GM18526 (cell line): Measurements from ENCODE around the gene ITSN2.

Source experiments
- POLR2A ChIP-seq: IDR thresholded peaks from 3 replicates; pipeline ENCODE4 v1.6.1; 2011; ENCODE audit not compliant: insufficient read length; ENCODE audit errors: extremely low read depth

The ITSN2 gene

DNA sequence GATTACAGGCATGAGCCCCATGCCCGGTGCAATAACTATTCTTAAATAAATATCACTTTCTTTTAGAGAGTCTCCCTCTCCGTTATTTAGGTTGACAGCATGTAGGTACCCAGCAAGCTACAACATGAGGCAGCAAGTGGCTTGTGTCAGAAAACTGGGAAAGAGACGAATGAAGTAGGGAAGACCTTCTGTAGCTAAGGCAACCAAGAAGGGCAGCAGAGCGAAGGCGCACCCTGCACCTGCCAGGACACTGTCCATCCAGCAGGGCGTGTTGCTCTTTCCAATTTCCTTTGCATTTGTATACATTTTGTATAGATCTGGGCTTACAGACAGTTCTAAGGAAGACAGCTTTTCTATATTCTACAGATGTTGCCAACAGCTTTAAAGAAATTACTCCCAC, 137.4 kb downstream of the ITSN2 start:
- TF ChIP-seq POLR2A = no peak

DNA sequence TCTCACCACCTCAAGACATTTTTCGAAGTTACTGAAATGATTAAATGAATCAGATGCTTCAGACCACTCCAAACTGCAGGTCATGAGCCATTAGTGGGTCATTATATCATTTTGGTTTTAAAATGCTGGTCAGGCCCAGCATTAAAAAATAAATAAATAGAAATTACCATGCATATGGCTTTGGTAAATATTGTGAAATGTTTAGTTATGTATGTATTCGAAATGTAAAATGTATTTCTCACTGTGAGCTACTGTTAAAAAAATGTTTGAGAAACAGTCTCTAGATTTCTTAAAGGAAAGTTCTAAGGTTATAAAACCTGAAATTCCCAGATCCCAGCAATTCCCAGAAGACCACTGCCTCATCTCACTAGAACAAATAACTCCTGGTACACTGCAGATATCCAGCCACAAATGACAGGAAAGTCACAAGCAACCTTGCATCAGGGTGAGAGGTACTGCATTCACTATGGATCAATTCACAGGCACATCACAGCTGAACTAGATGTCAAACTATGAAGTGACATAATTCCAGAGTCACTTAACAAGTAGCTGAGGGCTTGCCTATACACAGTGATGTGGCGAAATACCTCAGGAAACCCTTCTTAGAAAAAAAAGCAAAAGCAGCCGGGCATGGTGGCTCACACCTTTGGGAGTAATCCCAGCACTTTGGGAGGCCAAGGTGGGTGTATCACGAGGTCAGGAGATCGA, 138.8 kb downstream of the ITSN2 start:
- no peak for TF ChIP-seq POLR2A

DNA sequence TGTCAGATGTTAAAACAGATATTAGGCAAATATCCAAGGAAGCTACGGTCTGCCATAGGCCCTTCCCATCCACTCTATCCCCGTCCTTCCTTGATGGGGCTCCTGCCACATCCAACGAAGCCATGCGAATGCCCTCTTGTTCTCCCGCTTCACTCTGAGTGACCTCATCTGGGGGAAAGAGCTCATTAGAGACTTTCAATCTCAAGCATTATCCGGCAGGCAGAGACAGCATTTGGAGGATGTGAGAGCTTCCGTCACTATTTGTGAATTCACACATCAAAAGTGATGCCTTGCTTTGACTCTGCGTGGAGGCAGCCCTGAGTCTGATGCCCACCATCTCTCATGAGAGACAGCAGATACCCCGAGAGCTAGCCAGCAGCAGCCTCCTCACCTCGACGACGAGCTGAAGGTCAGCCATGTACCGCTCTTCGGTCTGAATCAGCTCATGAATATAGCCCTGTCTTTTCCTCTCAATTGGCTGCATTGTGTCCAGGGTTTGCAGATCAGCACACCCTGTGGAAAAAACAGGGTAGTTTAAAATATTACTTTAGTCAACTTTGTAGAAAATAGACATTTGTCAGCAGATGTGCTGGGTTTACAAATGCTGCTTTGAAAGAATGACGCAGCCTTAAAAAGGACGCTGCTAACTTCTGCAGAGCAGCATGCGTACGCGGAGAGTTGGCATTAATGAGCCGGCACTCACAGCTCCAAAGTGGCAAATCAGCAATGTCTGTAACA, 139.6 kb downstream of the ITSN2 start:
- TF ChIP-seq POLR2A = no peak

DNA sequence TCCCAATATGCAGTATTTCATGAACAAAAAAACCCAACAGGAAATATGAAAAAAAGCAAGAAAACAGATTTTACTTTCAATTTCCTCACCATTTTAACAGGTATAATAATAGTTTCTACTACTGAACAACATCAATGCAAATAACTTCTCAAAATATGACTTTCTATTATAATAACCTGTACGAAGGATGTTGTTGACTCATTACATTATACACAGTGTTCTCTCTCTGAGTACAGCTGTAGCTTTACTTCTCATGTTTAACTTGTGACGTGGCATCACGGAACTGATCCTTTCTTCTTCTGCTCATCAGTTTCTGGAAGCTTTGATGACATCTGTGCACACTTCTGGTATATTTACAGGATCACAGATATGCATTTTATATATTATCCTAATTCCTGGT, 145.5 kb downstream of the ITSN2 start:
- no peak for TF ChIP-seq POLR2A

DNA sequence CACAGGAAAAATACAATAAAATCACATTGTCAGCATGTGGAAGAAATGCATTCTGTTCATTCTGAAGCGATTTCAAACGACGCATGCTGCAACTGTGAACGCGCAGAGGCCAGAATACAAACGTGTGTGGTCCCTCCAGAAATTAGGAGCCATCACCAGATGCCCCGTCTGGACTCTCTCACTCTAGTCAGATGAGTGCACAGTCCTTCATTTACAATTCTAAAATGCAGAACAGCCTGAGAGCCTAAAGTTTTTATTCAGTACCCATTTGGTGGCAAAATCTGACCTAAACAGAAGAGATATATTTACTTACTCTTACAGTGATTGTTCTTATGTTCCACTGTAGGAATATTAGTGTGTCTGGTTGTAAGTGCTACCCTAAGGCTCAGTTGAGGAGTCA, 148.9 kb downstream of the ITSN2 start:
- TF ChIP-seq POLR2A = no peak

DNA sequence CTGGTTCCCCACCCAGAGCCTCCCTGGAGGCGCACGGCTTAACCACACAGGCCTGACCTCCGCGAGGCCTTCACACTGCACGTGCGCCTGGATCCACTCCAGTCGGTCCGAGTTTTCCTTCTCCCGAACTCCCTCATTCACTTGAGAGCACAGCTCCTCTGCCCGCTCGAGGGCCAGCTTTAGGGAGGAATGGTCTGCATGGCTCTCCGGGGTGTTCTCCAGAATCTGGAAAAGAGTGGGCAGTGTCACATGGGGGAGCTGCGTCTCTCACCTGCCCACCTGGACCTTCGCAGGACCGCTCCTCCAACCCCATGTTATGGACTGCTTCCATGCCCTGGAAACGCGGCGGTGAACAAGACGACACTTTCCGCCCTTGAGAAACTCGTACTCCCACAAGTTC, 149.6 kb downstream of the ITSN2 start:
- TF ChIP-seq POLR2A = no peak

DNA sequence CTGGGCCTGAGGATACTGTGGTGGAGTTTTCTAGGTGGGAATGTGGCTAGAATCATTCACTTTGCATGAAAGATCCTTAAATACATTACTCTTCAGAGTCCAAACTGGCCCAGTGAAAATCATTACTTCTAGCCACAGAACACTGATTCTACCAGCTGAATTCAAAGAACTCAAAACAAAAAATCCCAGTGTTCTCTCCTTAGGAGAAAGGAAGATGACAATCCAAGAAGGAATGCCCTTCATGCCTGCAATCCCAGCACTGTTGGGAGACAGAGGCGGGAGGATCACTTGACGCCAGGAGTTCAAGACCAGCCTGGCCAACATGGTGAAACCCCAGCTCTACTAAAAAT, 150.3 kb downstream of the ITSN2 start:
- no peak for TF ChIP-seq POLR2A

DNA sequence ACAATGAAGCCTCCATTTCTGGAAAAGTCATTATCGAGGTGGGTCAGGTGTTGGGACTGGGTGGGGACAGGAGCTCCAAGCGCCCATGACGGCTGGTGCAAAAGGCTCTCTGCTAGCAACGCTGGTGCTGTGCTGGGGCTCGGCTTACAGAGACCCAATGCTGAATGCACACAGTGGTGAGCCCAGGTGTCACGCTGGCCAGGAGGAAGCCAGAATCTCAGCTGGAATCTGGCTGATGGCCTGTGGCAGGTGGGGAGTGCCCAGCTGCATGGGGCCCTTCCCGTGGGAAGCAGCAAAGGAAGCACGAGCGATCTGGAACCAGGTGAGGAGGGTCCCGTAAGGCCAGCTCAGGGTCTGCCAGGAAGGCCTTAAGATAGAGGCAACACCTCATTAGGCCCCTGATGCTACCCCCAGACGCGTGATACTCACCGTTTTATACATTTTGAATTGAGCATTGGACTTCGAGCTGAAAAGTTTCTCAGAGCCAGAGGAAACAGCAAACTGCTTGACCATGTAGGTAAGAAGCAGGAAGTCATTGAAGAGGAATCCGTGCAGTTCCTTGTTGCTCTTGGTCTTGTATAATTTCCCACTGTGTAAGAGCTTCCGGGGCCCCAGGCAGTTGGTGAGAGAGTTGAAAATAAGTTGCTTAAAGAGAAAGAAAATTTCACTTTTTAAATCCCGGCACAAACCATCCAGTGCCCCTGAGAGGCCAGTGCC, 150.8 kb downstream of the ITSN2 start:
- no peak for TF ChIP-seq POLR2A

DNA sequence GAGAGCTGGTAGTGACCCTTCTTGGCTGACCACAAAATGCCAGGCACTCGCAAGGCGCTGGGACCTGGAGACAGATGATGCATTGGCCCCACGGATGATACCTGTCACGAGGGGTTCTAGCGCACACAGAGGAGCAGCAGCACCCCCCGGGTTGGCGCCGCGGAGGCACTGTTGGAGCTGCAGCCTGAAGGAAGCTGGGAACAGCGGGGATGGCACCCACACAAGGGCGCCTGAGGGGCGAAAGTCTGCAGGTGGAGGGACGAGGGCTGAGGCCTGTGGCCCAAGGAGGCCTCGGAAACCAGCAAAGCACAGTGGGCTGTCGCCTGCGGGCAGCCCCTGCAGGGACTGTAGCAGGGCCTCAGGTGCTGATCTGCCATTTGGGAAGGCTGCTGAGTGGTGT, 151.8 kb downstream of the ITSN2 start:
- no peak for TF ChIP-seq POLR2A

DNA sequence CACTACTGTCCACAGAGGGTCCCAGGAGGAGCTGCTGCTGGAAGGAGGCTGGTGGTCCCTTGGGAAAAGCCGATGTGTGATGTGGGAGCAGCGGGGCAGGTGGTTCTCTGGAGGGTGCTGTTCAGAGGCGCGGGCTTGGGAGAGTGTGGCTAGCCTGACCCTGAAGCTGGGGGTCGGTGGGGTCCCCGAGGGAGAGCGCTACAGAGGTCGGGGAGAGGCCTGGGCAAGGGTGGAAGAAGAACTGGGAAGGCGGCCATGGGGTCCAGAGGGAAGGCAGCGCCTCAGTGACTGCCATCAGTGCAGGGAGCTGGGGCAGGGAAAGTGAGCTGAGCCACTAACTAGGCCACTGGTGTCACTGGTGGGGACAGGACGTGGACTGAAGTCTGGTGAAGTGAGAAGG, 153.0 kb downstream of the ITSN2 start:
- no peak for TF ChIP-seq POLR2A

DNA sequence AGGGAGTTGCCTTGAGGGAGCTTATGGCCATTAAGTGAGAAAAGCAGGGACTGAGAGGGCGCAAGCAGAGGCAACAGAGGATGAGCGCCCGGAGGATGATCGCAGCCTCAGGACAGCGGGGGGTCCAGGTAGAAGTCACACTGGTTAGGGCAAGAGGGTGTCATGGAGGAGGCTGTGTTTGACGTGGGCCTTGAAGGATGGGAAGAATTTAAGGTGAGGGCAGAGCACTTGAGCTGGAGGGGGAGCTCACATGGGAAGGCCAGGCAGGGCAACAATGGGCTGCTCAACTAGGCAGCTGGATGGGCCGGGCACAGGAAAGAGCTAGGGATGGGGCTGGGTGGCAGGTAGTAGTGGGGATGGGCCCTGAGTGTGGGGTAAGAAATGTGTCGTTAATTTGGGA, 153.6 kb downstream of the ITSN2 start:
- TF ChIP-seq POLR2A = no peak

DNA sequence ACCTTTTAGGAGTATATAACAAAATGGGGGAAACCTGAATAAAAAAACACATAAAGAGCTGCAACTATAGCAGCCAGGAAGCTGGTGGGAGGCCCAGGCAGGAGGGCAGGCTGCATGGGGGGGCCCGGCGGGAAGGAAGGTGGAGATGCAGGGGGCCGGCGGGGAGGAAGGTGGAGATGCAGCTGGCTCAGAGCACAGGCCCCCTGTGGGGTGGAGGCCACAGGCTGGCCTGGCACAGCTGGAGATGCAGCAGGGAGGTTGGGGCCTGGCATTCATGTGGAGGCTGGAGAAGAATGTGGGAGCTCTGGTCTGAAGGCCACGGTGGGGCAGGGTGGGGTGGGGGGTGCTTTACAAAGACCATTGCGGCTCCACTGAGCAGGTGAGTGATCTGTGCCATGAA, 154.1 kb downstream of the ITSN2 start:
- no peak for TF ChIP-seq POLR2A

DNA sequence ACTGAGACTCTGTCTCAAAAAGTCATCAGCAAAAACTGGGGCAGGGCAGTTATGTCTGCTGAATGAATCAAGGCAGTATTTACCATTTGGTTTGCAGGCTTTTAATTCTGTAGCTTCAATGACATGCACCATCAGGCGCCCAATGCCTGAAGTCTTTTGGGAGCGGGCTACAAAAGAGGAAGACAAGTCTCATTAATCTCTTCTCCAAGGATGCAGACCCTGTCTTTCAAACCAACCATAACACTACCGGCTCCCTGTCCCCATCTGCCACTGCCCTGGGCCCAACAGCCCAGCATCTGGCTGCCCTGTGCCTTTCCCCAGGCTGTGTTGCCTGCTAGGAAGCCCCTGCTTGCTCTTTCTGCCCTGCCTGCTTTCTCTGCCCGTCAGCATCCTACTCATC, 155.2 kb downstream of the ITSN2 start:
- TF ChIP-seq POLR2A = no peak

DNA sequence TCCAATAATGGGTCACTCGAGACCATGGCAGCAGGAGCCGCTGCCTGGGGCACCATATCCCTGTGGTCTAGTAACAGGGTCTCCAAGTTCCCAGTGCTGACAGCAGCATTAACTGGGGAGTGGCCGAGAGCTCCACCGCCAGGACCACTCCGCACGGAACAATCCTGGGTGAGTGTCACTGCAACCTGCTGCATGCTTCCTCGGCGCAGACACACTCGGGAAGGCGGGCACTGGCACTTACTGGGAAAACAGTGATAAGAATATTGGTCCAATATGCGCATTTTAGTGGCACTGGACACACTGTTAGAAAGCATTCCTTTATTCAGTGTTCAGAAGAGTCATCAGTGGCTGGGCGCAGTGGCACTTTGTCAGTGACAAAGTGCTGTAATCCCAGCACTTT, 155.8 kb downstream of the ITSN2 start:
- no peak for TF ChIP-seq POLR2A

DNA sequence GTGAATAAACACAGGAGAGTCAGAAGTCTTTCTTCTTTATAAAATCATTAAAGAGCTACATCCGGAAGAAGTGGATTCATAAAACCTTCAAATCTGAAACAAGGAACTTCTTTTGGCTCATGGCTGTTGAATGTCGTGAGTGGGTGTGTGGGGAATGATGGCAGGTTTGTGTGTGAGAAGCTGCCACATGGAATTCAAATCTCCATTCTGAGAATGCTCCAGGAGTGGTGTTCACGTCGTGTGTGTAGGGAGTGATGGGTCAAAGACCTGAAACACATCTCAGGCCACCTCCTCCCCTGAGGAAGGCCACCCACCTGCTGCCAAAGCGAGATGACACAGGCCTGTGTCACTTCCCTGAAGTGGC, 156.6 kb downstream of the ITSN2 start:
- no peak for TF ChIP-seq POLR2A

DNA sequence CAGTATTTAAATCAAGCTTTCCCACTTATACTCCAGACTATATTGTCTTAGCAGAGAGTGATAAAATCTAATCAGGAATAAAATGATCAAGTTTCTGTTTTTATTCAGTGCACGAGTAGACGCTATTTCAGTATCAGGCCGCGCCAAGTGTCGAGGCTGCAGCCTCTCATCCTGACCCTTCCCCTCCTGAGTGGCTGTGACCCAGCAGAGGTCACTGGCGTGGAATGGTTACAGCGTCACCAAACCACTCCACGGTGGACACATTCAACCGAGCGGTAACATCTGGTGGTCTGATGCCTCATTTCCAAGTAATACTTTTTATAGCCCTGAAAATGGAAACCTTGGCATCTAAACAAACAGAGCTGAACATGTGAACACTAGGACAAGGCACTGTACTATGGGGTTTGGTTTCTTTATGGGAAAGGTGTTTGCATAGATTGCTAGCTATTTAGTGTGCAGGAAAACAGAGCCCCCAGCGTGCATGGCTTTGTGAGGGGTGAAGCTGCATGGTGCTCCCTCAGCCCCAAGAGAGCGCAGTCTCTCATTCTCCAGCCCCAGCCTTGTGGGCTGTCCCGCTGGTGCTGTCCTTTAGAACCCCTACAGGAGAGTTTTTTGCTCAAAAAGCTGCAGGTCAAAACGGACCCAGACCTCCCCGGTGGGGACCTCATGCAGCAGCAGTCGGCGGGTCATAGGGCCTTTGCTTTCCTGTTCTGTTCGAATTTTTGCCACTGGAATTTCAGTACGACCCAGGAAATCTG, 157.1 kb downstream of the ITSN2 start:
- TF ChIP-seq POLR2A = no peak

DNA sequence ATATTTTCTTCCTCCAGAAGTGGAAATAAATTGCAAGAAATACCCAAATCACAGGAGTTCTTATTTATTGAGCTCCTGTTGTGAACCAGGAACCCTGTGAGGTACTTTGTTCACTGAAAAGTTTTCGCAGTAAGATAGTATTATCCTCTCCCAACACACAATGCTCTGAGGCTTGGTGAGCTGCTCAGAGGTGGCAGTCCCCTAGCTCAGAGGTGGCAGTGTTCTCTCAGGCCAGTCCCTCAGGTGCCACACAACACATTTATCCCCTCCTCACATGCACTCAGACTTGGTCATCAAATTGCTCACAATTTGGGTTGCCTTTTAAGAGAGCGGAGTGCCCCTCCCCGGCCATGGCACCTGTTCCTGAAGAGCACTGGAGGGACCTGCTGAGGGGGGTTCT, 159.5 kb downstream of the ITSN2 start:
- no peak for TF ChIP-seq POLR2A
